ENCODE data around the gene AMOTL1.
"Not testable (repeated sequence)": the region's sequence is repeated elsewhere in the genome, so short reads cannot be mapped to it uniquely, and the experiment has no call there.

AMOTL1 gene

DNA sequence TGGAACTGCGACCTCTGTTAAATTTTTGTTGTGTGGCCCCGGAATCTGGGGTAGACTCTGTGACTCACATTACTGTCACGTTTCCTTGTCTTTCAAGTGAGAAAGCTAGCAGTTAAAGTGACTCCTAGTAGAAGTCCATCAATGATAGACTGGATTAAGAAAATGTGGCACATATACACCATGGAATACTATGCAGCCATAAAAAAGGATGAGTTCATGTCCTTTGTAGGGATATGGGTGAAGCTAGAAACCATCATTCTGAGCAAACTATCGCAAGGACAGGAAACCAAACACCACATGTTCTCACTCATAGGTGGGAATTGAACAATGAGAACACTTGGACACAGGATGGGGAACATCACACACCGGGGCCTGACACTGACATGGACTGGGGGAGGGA, 23.8 kb downstream of the AMOTL1 start:
- not testable (repeated sequence) for DNase-seq (ENCODE audit: low read depth)

DNA sequence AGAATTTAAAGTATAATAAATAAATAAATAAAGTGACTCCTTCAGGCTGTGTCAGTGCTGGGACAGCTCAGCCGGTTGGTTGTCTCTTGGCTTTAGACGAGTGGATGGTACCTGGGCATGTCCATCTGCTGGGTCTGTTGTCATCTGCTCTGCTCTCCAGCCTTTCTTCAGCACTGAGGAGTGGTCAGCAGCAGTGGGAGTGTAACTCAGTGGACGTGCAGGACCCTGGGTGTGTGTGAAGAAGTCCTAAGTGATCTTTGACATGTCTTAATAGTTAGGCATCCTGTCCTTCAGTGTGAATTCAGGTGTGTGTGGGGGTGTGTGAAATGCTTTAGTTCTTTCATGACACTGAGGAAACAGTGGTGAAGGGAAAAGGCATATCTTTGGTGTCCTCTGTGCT, 24.3 kb downstream of the AMOTL1 start:
- DNase-seq (ENCODE audit: low read depth) = no peak

DNA sequence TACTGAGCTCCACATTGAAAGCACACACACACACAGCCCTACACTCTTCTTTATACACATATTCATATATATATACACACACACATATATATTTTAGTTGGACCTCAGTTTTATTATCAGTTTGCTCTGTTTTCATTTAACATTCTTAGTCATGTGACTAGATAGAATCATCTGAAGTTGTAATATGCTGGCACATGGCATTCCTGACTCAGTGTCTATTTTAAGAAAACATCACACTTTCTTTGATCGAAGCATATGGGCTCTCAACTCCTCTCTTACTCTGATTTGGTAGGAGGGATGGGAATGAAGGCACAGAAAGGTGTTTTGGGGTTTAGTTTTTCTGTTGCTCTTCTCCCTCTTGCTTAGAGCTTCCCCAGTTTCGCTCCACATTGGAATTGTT, 24.8 kb downstream of the AMOTL1 start:
- DNase-seq (ENCODE audit: low read depth) = no peak

DNA sequence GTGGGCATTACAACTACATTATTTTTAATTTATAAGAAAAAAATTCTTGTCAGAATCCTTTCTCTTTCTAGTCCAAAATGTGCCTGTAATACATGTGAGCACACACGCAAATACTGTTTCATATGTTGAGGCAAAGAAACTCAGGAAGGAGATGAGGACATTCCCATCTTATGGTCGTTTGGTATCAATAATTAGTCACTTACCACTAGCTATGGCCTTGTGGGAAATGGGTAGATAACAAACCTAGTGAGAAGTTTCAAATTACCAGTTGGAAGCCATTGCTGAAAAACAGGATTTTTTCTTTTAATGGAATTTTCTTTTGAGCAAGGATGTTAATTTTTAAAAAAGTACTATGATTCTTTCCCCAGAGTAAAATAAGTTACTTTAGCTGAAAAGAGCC, 25.7 kb downstream of the AMOTL1 start:
- no peak for DNase-seq (ENCODE audit: low read depth)

DNA sequence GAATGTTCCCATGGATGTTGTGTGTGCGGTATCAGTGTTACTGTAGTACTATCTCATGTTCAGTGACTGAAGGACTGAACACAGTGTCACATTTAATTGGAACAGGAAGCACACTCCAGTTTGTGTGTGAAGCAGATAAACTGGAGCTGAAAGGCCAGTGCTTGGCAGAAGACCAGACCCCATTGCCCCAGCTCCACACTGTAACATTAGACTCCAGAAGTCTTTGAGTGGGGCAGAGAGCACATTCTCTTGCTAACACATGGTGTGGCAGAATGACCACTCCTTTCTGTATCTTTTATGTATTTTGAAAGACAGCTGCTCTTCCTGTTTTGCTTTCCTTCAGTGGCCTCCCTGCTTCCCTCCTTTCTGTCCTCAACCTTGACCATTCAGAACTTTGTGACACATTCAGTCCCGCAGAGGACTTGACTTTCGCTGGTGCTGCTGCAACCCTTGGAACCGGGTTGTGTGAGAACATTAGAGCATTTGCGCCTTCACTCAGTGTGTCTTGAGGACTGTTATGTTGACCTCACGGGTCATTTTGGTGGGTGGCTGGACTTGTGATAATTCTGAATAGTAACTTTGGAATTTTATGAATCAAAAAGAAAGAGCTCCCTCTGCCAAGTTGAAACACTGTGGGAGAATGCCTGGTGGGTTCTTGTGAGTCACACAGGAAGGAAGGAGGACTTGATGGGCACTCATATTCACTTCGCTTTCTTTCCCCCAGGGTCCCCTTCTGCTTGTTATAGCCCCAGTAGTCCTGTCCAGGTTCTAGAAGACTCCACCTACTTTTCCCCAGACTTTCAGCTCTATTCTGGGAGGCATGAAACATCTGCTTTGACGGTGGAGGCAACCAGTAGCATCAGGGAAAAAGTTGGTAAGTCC, 26.4 kb downstream of the AMOTL1 start:
- DNase-seq (ENCODE audit: low read depth) = no peak

DNA sequence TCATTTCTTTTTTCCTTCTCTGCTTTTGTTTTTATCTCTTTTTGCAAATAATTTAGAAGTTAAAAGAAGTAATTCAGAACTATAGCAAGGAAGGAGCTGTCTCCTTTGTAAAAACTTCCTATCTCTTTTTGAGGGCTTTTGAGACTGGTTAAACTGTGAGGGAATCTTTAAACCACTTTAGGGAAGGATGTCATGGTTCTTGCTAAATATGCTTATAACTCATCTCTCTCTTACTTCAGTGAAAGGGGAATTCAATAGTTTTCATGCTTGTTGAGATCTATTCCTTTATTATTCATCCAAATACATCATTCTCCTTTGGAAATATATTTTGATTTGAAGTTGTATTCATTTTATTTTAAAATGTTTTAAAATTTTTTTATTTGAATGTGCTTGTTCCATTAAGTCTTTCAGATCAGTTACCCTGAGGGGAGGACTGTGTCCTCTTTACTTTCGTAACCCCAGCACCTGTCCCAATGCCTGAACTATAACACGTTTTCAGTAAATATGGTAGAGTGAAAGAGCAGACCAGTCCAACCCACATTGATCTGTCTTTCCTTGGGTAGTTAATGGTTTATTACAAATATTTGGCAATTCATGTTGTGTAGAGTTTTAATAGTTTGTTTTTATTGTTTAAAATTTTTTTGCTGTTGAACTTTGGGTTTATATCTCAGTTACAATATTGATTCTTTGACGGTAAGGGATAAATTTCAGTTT, 27.5 kb downstream of the AMOTL1 start:
- DNase-seq (ENCODE audit: low read depth) = no peak

DNA sequence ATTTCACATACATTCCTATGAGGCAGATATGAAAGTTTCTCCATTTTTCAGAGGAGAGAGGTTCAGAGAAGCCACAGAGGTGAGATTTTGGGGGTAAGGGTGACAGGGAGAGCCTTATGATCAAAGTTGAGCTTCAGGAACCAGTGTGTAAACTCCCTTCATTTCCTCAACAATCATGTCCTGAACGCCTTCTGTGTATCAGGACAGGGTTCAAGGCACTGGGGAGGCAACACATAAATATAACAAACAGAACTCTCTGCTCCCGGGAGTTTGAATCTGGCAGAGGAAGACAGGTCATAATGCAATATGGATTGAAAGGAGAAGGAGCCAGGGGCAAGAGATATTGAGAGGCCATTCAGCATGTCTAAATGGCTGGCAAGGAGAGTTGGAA, 28.0 kb downstream of the AMOTL1 start:
- DNase-seq (ENCODE audit: low read depth) = no peak

DNA sequence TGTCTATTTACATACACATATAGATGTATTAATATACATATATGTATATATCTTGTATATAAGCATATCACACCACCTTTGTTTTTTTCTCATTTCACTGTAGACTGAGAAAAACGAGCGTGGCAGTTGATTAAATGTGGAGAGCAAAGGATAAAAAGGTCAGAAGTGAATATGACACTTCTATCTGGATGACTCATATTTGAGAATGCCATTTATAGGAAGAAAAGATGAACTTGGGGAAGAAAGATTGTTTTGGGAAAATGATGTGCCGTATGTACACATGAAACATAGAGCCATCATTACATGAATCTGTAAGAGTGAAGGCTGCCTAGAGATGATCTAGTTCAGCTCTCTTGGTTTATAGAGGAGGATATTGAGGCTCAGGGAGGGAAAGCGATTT, 28.7 kb downstream of the AMOTL1 start:
- DNase-seq (ENCODE audit: low read depth) = no peak

DNA sequence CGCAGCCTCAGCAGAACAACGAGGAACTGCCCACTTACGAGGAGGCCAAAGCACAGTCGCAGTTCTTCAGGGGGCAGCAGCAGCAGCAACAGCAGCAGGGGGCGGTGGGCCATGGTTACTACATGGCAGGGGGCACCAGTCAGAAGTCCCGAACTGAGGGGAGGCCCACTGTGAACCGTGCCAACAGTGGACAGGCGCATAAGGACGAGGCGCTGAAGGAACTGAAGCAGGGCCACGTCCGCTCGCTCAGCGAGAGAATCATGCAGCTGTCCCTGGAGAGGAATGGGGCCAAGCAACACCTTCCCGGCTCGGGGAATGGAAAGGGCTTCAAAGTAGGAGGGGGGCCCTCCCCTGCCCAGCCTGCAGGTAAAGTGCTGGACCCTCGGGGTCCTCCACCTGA, 31.6 kb downstream of the AMOTL1 start:
- no peak for DNase-seq (ENCODE audit: low read depth)

DNA sequence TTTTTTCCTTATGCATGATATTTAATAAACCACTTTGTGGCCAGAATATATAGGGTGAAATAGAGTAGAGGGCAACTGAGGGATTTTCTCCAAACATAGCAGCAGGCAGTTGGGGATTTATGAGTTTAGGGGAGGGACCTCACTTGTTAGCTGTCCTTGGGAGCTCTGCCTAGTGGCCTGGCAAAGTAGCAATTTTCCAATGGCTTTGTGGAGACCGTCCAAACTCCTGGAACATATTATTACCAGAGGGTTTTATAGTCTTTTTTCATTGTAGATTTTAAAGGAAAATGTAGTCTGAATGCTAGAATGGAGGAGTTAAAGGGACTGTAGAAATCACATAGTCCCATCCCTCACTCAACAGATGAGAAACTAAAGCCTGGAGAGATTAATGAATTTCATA, 32.3 kb downstream of the AMOTL1 start:
- DNase-seq (ENCODE audit: low read depth) = no peak

DNA sequence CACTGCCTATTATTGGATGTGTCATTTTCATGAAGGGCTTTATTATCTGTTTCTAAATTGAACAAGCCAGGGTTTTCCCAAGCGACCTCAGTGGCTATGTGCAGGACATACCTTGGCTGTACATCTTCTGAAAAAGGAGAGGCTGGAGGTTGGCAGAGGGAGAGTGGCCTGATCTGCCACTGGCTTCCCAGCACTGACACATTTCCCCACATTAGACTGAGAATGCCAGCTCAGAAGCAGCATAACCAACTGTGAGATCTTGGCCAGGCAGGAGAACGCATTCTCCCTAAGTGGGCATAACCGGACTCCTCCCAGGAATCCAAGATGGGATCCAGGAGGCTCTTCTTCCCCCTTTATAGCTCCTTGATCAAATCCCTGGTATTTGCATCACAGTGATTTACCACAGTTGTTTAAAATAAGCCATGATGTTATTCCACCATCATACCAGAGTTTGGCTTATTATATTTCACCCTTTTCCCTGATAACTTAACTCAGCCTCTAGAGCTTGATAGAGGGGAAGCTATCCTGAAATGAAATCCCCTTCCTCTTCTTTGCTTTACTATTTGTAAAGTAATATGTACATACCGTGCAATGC, 33.8 kb downstream of the AMOTL1 start:
- DNase-seq (ENCODE audit: low read depth) = no peak

DNA sequence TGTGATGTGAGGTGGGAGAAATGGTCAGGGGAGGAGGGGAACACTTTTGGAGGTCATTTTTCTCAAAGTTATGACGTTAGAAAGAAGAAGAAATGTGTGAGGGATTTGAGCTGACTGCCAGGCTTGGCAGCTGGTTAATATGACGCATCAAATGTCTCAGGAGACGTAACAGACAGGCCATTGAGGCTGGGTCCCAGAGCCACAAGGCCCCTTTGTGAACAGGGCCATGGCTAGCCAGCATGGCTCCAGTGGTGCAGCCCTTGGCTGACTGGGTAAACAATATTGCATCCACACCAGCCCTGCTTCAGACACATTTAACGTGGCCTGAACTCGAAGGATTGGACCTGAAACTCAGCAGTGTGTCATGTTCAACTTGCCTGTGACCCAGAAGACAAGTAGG, 34.3 kb downstream of the AMOTL1 start:
- DNase-seq (ENCODE audit: low read depth) = no peak

DNA sequence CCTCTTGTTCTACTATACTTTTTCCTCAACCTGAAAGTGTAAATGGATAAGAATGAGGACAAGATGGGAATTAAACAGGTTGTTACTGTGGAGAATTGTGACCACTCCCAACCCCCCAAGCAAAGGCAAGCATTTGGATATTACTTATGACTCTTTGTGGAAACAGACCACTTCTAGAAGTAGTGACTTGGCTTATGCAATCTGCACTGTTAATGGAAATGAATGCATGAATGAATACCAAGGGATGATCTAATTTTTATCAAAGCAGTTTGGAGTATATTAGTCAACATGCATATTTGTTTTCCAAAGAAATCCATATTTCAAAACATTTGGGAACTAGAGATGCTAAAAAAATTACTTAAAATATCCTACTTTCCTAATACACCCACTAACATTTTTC, 35.3 kb downstream of the AMOTL1 start:
- DNase-seq (ENCODE audit: low read depth) = no peak

DNA sequence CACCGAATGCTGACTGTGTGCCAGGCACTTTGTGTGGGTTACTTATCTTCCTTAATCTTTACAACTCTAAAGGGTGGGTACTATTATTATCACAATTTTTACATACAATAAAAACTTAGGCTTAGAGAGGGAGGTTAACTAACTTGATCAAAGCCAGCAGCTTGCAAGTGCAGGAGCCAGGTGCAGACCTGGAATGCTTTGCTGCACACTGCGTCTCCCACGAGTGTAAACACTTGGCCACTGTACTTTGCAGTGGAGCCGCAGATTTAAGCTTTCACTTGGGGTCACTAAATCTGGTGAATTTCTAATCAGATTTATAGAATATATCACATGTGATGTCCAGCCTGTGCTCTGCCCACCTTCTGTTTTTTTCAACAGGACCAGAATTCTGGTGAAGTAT, 36.7 kb downstream of the AMOTL1 start:
- DNase-seq (ENCODE audit: low read depth) = no peak

DNA sequence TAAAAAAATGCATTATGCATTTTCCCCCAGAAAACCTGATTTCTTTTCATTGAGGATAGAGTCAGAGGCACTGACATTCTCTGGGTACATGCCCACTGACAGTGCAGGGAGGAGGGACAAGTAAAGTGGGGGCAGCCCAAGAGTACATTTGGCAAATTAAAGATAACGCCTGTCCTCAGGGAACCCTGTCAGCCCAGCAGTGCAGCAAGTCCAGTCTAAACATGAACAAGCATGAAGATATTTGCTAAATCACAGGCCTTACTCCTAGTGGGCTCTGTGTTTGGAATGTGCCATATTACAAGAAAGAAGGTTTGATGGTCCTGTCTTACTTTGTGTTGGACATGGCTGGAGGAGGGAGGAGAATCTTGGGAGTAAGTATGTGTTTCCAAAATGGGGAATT, 37.9 kb downstream of the AMOTL1 start:
- DNase-seq (ENCODE audit: low read depth) = no peak

DNA sequence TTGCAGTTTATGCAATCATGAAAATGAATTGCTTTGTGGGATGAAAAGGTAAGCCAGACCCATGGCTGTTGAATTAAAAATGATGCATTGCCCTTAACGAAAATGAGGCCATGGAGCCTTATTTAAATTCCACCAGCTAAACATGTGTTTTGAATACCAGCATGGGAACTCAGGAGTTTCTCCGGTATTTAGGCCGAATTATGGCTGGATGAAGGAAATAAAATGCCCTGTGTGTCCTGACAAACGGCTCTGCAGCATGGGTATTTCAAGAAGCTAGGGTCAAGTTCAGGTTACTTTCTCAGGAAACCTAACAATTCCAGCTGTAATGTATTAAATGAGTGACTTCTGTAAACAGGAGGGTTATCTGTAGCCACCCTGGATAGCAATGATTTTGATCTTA, 38.3 kb downstream of the AMOTL1 start:
- no peak for DNase-seq (ENCODE audit: low read depth)

DNA sequence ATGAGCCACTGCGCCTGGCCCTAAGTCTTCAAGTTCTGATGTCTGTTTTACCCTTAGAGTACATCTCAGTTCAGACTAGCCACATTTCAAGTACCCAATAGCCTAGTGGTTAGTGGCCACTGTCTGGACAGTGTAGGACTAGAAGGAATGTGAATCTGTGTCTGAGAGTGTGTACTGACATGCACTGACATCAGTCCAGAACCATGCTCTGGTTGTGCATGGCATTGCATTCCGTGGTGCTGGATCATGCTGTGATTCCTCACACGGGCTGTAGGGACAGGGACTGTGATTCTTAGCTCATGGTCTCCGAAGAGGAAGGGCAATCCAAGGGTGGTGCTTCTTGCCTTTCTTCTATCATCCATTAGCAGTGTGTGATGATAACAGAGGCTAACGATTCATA, 41.1 kb downstream of the AMOTL1 start:
- no peak for DNase-seq (ENCODE audit: low read depth)

DNA sequence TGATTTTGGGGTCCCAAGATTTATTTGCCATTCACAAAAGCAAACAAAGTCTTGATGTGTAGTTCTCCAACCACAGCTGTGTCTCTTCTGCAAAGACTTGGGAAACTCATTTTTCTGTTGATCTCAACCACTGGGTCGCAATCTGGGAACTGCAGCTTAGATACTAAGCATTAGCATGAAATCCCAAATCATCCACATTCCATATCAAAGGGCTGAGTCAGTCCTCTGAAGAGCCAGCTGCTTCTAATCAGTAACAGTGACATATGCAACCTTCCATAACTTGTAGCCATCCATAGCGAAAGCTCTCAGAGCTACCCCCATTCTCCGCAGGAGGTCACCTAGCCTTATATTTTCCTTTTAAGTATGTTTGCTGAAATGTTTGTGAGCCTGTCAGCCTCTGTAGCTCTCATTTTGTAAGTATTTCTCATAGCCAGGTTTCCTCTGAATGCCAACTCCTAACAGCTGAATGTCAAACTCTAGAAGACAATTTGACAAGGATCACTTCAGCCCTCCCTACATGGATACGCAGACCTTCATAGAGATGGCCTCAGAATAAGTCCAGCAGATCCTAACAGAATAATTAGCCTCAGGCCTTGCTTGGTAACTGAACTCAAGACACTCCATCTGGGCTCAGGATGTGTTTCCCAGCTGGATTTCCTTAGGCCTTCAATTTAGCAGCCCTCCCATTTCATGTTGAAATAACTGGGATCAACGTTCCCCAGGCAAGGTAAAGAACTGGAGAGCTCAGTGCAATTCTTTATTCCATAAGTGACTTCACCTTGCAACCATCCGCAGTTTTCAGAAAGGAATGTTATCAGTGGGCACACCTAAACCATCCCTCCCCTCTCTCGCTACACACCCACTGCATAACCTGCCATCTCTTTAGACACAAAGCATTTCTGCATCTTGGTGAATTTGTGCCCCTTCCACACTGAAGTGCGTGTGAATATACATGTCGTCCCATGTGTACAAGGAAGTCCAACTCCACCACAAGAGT, 44.9 kb downstream of the AMOTL1 start:
- not testable (repeated sequence) for DNase-seq (ENCODE audit: low read depth)

DNA sequence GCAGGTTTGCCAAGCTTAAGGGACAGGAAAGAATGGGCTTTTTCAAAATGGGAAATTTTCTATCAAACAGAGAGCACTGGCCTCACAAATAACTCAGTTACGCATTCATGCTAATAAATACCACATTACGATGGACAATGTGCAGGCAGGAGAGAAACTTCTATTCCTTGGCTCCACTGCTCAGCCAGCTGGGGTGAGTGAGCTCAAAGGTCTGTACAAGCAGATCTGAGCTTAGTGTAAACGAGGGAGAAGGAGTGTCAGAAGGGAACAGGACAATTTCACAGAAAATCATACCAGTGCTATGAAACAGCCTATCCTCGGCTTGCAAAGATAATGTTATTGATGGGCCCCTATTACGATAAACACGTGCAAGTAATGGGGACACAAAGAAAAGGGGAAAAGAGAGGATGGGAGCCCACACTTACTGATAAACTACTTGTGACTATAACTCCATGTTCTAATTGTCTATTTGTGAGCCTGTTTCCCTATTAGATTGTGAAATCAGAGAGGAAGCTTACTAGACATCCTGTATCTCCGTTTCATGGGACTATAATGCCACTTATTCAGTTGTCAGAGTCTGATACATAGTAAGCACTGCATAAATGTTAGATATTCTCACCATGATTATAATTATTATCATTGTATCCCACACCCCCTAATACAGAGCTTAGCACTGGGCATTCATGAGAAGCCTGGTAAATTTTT, 46.3 kb downstream of the AMOTL1 start:
- DNase-seq (ENCODE audit: low read depth) = no peak

DNA sequence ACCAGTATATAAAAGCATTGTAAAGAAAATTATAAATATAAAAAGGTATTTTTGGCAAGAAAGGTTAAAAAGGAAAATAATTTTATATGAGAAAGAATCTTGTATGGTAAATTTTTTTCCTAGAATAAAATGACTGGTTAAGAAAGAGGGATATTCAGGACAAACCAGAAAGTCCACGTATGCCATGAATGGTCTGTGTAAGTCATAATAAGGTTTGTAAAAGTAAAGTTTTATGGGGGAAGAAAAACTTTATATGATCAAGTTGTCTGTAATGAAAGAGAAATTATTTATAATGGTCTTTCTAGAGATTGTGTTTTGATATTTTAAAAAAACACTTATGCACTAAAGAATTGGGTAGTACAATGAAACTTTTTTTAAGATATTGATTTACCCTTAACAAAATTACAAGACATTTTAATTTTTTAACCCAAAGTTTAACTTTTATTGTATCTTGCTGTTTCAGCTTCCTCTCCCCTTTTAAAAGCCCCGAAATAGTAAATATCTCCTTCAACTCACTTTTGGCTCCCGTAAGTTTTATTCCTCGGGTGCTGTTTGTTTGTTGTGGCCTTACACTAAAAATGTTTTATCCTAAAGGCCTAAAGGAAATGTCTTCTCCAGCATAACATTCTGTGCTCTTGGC, 47.7 kb downstream of the AMOTL1 start:
- no peak for DNase-seq (ENCODE audit: low read depth)

DNA sequence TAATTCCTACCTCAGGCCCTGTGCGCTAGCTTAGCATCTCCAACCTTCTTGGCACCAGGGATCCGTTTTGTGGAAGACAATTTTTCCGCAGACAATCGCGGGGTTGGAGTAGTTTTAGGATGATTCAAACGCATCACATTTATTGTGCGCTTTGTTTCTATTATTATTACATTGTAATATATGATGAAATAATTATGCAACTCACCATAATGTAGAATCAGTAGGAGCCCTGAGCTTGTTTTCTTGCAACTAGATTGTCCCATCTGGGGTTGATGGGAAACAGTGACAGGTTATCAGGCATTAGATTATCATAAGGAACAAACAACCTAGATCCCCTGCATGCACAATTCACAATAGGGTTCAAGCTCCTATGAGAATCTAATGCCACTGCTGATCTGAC, 52.3 kb downstream of the AMOTL1 start:
- DNase-seq (ENCODE audit: low read depth) = no peak

Measured in stimulated activated CD8-positive, alpha-beta memory T cell treated with anti-CD3 and anti-CD28 coated beads, Interleukin-12 subunit alpha, Interleukin-12 subunit beta, amount 100 ng/mL, for 4 hours (primary cell).